Activated CD4-positive, alpha-beta memory T cell treated with anti-CD3 and anti-CD28 coated beads, Interleukin-2, amount 10 ng/mL, durations not matched to agents 7 days and 5 days (primary cell): Measurements from ENCODE around the gene ST3GAL6. TPM values are rescaled to one million over a fixed set of nuclear protein-coding genes. Genes with fewer than 3 reads are reported as not detected.
A peak's percentile ranks its signal among the peaks of the same experiment; 100 is the strongest.

Source experiments
- CTCF ChIA-PET: fragments of 350-600 bp; sonication (Branson Sonifier 250); formaldehyde crosslinking; loops from one replicate; lab custom pipeline; 2021; ENCODE audit warnings: antibody characterized with exemption, inconsistent platforms; lab: Charles Lee
- POLR2A ChIA-PET: fragments of 350-600 bp; sonication (Branson Sonifier 250); formaldehyde crosslinking; loops from one replicate; lab custom pipeline; 2021; ENCODE audit warnings: antibody characterized with exemption; lab: Charles Lee
- DNase-seq: peaks from one replicate; pipeline ENCODE4 v3.0.0-alpha.2; 2020
- H3K27ac Mint-ChIP-seq: one replicate; pipeline ENCODE4 v1.8.0; 2021; ENCODE audit warnings: mild to moderate bottlenecking, mixed read lengths
- H3K27me3 Mint-ChIP-seq: one replicate; pipeline ENCODE4 v1.8.0; 2021; ENCODE audit warnings: mixed read lengths
- H3K36me3 Mint-ChIP-seq: one replicate; pipeline ENCODE4 v1.8.0; 2021; ENCODE audit warnings: low read depth, mixed read lengths
- H3K4me1 Mint-ChIP-seq: one replicate; pipeline ENCODE4 v1.8.0; 2021; ENCODE audit warnings: mixed read lengths
- H3K4me3 Mint-ChIP-seq: one replicate; pipeline ENCODE4 v1.8.0; 2021; ENCODE audit warnings: mild to moderate bottlenecking, mixed read lengths
- H3K9me3 Mint-ChIP-seq: one replicate; pipeline ENCODE4 v1.8.0; 2021; ENCODE audit warnings: mixed read lengths
- total RNA-seq, 2 experiments: library from RNA; stranded (reverse); gene quantifications; one replicate each; pipeline ENCODE4 v1.2.3, GENCODE V29; 2021

The ST3GAL6 gene
- total RNA-seq, 2 experiments from 2014 or later = not detected

GRCh38 chr3:98770261-98771039 is 7.3 kb downstream of the ST3GAL6 start:
- peaks cover 9% of the 10 kb centered on the region for H3K4me1 Mint-ChIP-seq
- H3K36me3 Mint-ChIP-seq = no peaks in the 10 kb centered on the region
- H3K4me3 Mint-ChIP-seq = no peak overlapping the region
- POLR2A ChIA-PET = no interaction called here
- CTCF ChIA-PET = no interaction called here
- DNase-seq = peak; percentile 19
- H3K27ac Mint-ChIP-seq = no peak overlapping the region
- H3K27me3 Mint-ChIP-seq = peaks cover 38% of the 10 kb centered on the region
- no peaks in the 10 kb centered on the region for H3K9me3 Mint-ChIP-seq

- no peak for DNase-seq
- Mint-ChIP-seq H3K27ac (no peak overlapping the region), H3K27me3 (peaks cover 37% of the 10 kb centered on the region), H3K4me3 (no peak overlapping the region), H3K4me1 (peaks cover 9% of the 10 kb centered on the region), H3K9me3 (no peaks in the 10 kb centered on the region), H3K36me3 (no peaks in the 10 kb centered on the region)
- ChIA-PET CTCF (no interaction called here), POLR2A (no interaction called here)
These were observed 8.9 kb downstream of the ST3GAL6 start for GRCh38 chr3:98772022-98772421.

- Mint-ChIP-seq H3K36me3 (no peaks in the 10 kb centered on the region), H3K4me3 (no peak overlapping the region), H3K9me3 (no peaks in the 10 kb centered on the region), H3K27ac (no peak overlapping the region), H3K27me3 (peaks cover 22% of the 10 kb centered on the region), H3K4me1 (peaks cover 3% of the 10 kb centered on the region)
- POLR2A ChIA-PET = no interaction called here
- no peak for DNase-seq
- CTCF ChIA-PET = no interaction called here
These were observed 12.5 kb downstream of the ST3GAL6 start for GRCh38 chr3:98775459-98776139.

- CTCF ChIA-PET = no interaction called here
- no peak for DNase-seq
- POLR2A ChIA-PET = no interaction called here
- Mint-ChIP-seq H3K9me3 (no peaks in the 10 kb centered on the region), H3K36me3 (no peaks in the 10 kb centered on the region), H3K4me3 (no peak overlapping the region), H3K27me3 (peaks cover 21% of the 10 kb centered on the region), H3K27ac (no peak overlapping the region), H3K4me1 (no peaks in the 10 kb centered on the region)
These were observed 13.0 kb downstream of the ST3GAL6 start for GRCh38 chr3:98776140-98776493.

GRCh38 chr3:98777286-98777685 is 14.1 kb downstream of the ST3GAL6 start:
- no peak for DNase-seq
- CTCF ChIA-PET = no interaction called here
- Mint-ChIP-seq H3K4me1 (no peaks in the 10 kb centered on the region), H3K27ac (no peak overlapping the region), H3K27me3 (peaks cover 21% of the 10 kb centered on the region), H3K36me3 (no peaks in the 10 kb centered on the region), H3K4me3 (no peak overlapping the region), H3K9me3 (no peaks in the 10 kb centered on the region)
- POLR2A ChIA-PET = no interaction called here

- DNase-seq = no peak
- no peak overlapping the region for H3K27ac Mint-ChIP-seq
- H3K4me3 Mint-ChIP-seq = no peak overlapping the region
- no peaks in the 10 kb centered on the region for H3K4me1 Mint-ChIP-seq
- CTCF ChIA-PET = no interaction called here
- no peaks in the 10 kb centered on the region for H3K36me3 Mint-ChIP-seq
- no peaks in the 10 kb centered on the region for H3K9me3 Mint-ChIP-seq
- POLR2A ChIA-PET = no interaction called here
- H3K27me3 Mint-ChIP-seq = peaks cover 21% of the 10 kb centered on the region
These were observed 14.7 kb downstream of the ST3GAL6 start for GRCh38 chr3:98777801-98778220.

GRCh38 chr3:98778383-98778782 is 15.2 kb downstream of the ST3GAL6 start:
- no peaks in the 10 kb centered on the region for H3K36me3 Mint-ChIP-seq
- ChIA-PET POLR2A (no interaction called here), CTCF (no interaction called here)
- no peak overlapping the region for H3K27ac Mint-ChIP-seq
- no peak overlapping the region for H3K4me3 Mint-ChIP-seq
- no peaks in the 10 kb centered on the region for H3K4me1 Mint-ChIP-seq
- H3K9me3 Mint-ChIP-seq = no peaks in the 10 kb centered on the region
- no peak for DNase-seq
- H3K27me3 Mint-ChIP-seq = peaks cover 24% of the 10 kb centered on the region

- no peak overlapping the region for H3K27ac Mint-ChIP-seq
- H3K36me3 Mint-ChIP-seq = no peaks in the 10 kb centered on the region
- no peak overlapping the region for H3K4me3 Mint-ChIP-seq
- POLR2A ChIA-PET = no interaction called here
- H3K9me3 Mint-ChIP-seq = no peaks in the 10 kb centered on the region
- peaks cover 21% of the 10 kb centered on the region for H3K27me3 Mint-ChIP-seq
- H3K4me1 Mint-ChIP-seq = no peaks in the 10 kb centered on the region
- CTCF ChIA-PET = no interaction called here
- DNase-seq = no peak
These were observed 15.8 kb downstream of the ST3GAL6 start for GRCh38 chr3:98778852-98779413.

- DNase-seq = no peak
- Mint-ChIP-seq H3K27ac (no peak overlapping the region), H3K4me3 (no peak overlapping the region), H3K9me3 (no peaks in the 10 kb centered on the region), H3K27me3 (peaks cover 17% of the 10 kb centered on the region), H3K4me1 (no peaks in the 10 kb centered on the region), H3K36me3 (no peaks in the 10 kb centered on the region)
- POLR2A ChIA-PET = no interaction called here
- CTCF ChIA-PET = no interaction called here
These were observed 16.6 kb downstream of the ST3GAL6 start for GRCh38 chr3:98779541-98780335.

GRCh38 chr3:98780343-98780742 is 17.2 kb downstream of the ST3GAL6 start:
- Mint-ChIP-seq H3K36me3 (no peaks in the 10 kb centered on the region), H3K4me3 (no peak overlapping the region), H3K9me3 (no peaks in the 10 kb centered on the region), H3K27ac (no peak overlapping the region), H3K27me3 (peaks cover 19% of the 10 kb centered on the region), H3K4me1 (no peaks in the 10 kb centered on the region)
- CTCF ChIA-PET = no interaction called here
- POLR2A ChIA-PET = no interaction called here
- DNase-seq = no peak

- no peak overlapping the region for H3K4me3 Mint-ChIP-seq
- peaks cover 29% of the 10 kb centered on the region for H3K27me3 Mint-ChIP-seq
- H3K4me1 Mint-ChIP-seq = no peaks in the 10 kb centered on the region
- CTCF ChIA-PET = no interaction called here
- H3K36me3 Mint-ChIP-seq = no peaks in the 10 kb centered on the region
- no peaks in the 10 kb centered on the region for H3K9me3 Mint-ChIP-seq
- POLR2A ChIA-PET = no interaction called here
- no peak overlapping the region for H3K27ac Mint-ChIP-seq
- DNase-seq = no peak
These were observed 19.8 kb downstream of the ST3GAL6 start for GRCh38 chr3:98782824-98783500.

- H3K4me1 Mint-ChIP-seq = no peaks in the 10 kb centered on the region
- no peaks in the 10 kb centered on the region for H3K9me3 Mint-ChIP-seq
- peaks cover 33% of the 10 kb centered on the region for H3K27me3 Mint-ChIP-seq
These were observed 20.9 kb downstream of the ST3GAL6 start for GRCh38 chr3:98784042-98784441.

More at GRCh38 chr3:98784042-98784441, 20.9 kb downstream of the ST3GAL6 start:
- POLR2A ChIA-PET = no interaction called here
- Mint-ChIP-seq H3K27ac (no peak overlapping the region), H3K36me3 (no peaks in the 10 kb centered on the region), H3K4me3 (no peak overlapping the region)
- CTCF ChIA-PET = no interaction called here
- no peak for DNase-seq
